DMS79 (cell line): ENCODE measurements around the gene ZNRF2.

ENCODE experiments used
- DNase-seq: peaks from one replicate; lab custom pipeline; 2025; lab: John Stamatoyannopoulos, UW

Gene ZNRF2

DNA sequence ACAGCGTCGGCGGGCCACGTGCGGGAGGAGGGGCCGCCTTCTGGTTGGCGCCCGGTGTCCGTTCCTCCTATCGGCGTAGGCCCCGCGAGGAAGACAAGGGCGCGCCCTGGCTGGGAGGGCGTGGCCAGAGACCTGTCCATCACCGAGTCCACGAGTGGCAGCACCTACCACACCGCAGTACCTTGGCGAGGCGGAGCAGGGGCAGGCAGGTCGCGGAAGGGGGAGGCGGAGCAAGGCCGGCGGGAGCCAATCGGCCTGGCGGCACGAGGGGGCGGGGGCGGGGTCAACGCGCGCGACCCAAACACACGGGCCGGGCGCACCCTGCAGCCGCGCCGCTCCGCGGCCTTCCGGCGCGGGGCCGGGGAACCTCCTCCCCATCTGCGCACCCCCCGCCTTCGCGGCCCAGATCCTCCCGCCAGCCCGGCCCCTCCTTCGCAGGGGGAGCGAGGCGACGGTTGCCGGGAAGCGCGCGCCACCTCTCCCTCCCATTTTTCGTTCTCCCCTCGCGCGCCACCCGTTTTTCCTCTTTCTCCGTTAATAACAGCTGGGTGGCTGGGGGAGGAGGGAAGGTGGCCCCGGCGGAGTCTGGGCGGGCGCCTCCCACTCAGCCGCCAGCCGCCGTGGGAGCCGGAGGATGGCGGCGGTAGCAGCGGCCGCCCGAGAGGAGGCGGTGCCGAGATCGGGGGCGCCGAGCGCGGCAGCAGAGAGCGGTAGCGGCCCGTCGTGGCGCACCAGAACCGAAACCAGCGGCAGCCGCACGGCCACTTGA is at the start of gene ZNRF2:
Gene ZNRF2, plus strand, starts transcription at position 300 of the 769 bp plus-strand sequence. CDS start 761 bp downstream, outside the sequence.
- DNase-seq: peak; percentile 98

DNA sequence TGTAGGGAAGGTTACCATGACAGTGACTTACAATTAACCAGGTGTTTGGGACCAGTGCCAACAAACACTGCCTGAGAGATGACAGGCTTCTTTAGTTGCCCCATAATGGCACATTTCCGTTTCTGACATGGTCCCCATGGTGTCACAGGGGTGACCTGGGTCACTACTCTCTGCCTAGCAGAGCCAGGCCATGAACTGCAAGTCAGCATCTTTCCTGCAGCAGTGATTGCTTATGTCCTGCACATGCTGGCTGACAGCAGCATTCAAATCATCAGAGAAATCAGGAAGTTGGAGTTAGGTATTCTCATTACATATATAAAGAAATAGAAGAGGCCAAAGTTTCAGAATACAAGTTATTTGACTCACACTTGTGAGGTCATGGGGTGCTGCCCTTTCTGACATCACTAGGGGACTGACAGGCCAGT is 47.1 kb upstream of the ZNRF2 start:
- DNase-seq: no peak

DNA sequence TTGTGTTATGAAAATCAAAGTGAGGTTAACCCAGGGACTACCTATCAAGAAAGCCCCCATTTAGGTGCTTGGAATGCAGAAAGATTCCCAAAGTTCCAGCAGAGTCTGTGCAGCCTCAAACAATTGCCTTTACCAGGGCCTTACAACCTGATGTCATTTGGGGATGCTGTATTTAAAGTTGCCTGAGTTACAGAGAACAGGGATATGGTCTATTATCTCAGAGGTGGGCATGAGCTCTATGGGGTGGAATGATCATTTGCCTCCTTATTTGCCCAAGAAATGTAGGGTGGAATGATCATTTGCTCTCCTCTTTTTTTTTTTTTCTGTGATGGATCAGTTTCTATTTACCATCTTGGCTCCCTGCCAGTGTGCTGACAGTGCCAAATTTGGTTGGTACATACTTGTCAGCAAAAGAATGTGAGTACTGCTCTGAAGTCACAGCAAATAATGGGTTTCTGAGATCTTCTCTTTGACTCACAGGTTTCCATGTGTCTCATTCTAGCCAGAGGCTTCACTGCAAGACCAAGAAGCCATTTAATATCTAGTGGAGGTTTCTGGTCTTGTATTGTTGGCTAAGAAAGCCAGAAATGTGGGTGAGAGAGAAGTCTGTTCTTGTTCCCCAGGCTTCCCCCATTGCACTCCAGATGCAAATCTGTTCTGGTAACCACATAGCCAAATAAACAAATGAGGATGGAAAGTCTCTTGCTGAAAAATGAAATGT is 45.5 kb upstream of the ZNRF2 start:
- DNase-seq: peak; percentile 48

DNA sequence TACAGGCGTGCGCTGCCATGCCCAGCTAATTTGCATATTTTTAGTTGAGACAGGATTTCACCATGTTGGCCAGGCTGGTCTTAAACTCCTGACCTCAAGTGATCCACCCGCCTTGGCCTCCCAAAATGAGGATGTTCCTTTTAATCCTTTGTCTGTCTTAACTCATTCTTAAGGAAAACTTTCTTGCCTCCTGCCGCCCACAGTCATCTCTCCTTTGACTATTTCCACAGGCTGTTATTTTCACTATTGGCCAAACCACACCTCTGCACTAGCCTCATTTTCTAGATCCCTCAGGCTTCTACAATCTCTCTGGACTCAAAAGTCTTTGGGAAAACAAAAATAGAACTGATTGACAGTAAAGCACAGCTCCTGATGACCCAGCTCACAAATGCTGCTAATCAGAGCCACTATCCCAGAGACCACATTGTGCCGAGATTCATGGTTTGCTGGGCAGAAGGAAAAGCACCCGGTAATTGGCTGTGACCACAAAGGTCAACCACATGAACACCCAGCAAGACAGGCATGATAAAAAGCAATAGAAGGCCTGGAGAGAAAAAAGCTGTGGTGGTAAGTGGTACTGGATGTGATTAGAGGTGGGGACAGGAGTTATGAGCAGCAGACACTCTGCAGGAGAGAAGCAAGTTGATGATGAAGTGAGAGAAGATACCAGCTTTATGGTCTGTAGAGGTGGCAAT is 44.1 kb upstream of the ZNRF2 start:
- no peak for DNase-seq

DNA sequence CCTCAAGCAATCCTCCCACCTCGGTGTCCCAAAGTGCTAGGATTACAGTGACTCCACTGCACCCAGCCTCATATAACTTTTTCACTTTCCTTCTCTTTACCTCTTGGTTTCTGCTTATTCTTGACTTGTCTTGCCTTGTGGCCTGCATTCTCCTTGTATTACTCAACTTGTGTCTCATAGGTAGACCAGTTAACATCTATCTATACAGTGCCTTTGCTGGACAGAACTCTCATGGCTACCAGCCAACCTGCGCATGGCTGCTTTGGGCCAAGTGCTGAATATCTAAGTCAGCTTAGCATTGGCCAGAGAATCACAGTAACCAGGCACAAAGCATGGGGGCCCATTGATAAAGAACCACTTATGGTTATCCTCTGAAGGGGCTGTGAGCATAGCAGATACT is 42.6 kb upstream of the ZNRF2 start:
- no peak for DNase-seq

DNA sequence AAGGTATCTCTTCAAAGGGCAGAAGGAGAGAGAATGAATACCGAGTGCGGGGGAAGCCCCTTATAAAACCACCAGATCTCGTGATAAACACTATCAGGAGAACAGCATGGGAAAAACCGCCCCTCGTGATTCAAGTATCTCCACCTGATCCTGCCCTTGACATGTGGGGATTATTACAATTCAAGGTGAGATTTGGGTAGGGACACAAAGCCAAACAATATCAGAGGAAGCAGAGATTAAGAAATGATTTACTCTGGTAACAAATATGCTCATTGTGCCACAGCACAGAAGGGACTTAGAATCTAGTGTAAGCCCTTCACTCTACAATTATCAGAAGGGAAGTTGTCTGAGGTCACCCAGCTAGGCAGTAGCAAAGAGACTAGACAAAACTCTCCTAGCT is 40.1 kb upstream of the ZNRF2 start:
- DNase-seq: no peak

DNA sequence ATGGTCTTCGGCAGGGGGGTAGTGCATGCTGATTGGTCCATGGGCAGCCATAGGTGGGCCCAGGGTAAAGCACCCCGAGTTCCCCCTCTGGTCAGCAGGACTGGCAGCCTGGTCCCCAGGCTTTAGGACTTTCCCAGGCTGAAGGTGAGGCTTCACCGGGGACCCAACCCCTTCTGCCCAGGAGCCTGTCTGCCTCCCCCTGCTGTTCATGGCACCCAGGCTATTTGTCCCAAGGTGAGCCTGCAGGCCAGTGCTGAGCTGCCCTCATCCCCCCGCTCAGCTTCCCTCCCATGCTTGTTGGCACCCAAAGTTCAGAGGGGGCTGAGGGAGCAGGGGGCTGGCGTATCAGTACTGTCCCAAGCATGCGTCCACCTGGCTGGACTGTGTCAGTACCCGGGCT is 38.5 kb upstream of the ZNRF2 start:
- DNase-seq: no peak

DNA sequence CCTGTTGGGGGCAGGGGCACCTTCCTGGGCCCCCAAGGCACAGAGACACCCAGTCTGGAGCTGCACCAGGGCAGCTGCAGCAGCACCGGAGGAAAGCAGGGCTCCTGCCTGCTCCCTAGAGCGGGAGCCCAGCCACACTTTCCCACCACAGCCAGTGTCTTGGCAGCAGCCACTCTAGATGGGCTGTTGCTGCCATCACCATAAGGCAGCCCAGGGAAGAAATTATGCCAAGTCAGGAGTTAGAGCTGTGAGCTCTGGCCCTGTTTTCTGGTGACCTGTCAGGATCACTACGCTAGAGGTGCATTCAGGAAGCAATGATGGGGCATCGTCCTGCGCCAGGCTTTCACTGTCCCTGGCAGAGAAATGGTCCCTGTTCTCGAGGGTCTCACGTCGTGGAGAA is 38.0 kb upstream of the ZNRF2 start:
- no peak for DNase-seq

DNA sequence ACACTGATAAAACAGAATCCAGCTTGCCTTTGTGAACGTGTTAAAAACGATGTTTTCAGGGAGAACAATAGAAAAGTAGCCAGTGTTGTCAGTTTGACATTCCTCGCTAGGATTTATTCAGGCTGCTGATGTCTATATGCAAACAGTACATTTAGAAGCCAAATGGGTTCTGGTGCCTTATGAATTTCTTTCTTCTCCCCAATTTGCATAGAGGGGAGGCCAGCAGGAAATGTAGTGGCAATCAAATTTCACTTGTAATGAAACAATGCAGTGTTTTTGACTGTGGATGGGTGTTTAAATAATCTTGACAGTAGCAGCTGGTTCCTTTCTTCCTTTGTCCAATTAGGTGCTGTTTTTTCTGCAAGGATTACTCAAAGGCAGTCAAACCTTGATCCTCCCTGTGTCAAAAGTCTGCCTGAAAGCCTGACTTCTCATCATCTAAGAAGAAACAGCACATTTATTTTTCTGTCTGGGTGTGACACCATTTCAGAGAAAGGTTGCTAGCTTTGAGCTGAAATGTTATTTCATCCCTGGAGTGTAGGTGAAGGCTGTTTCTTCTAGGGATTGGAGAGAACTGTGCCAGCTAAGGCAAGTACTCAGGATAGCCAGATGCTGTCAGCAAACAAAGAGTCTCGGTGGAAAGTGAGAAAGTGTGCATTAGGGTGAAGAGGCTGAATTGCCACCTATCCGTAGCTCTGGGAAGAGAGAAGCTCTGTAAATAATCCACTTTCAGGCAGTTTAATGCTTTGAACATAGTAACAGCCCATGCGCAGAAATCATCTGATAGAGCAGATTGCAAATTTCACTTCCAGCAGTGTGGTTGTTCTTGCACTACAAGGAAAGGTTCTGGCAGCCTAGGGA is 36.6 kb upstream of the ZNRF2 start:
- peak; percentile 27 for DNase-seq

DNA sequence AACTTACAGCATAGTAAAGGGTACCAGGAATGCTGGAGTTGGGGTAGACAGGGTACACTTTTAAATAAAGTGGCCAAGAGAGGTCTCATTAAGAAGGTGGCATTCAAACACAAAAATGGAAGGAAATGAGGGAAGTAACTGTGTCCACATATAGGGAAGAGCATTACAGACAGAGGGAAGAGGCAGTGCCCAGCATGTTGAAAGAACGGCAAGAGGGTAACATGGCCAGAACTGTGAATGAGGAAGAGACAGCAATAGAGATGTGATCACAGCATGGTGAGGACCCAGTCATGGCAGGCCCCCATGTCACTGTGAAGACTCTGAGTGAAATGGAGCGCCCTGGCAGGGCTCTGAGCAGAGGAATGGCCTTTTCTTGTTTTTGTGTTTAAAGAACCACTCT is 35.1 kb upstream of the ZNRF2 start:
- no peak for DNase-seq

DNA sequence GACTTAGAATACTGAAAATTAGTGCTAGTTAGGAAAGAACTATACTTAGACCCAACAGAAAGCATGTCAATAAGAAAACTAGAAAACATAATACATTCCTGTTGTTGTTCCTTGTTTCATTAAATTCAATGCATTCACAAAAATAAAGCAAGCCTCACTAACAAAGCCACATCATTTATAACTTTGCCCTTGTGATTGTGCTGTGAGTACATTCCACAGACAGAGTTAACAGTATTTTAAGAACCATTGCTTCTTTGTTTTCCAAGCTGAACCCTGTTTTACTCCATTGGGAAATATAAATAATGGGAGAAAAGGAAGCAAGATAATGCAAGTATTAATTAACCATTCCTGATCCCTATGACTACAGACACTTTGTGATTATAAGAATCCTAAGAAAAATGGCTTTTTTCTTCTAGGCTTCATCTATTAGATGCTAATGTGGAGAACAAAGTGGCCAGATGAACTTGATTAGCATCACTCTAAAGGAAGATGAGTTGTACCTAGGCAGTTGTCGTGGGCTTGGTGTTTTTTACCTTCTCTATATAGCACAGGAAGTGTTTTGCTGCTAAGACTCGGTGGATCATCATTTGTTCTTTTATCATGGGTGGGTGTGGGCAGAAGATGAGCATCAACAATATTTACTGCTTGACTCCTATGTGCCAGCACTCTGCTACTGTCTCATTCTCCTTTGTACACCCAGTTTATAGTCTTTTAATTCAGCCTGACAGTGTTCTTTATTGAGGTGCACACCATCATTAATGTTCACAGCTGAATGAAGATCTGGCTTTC is 34.2 kb upstream of the ZNRF2 start:
- no peak for DNase-seq

DNA sequence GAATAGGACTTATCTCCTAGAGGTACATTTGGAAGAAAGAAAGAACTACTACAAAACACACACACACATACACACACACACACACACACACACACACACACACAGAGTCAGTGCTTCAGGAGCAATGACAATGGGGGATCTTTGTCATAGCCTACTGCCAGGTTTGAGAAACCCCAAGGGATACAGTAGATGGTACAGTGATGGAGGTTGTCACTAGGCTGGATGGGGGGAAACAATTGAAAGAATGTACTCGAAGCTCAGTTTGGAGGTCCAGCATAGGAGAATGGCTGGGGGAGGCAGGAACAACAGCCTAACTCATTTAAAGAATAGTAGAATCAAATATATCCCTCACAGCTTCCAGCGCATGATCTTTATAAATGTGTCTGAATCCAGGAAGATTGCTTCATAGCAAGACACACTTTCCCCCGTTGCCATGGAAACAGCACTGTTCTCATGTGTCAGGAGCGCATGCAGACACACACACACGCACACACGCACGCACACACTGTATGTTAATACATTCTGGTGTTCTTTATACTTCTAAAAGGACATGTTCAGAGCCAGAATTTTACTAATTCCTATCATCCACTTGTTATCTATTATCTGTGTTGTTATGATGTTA is 32.6 kb upstream of the ZNRF2 start:
- no peak for DNase-seq

DNA sequence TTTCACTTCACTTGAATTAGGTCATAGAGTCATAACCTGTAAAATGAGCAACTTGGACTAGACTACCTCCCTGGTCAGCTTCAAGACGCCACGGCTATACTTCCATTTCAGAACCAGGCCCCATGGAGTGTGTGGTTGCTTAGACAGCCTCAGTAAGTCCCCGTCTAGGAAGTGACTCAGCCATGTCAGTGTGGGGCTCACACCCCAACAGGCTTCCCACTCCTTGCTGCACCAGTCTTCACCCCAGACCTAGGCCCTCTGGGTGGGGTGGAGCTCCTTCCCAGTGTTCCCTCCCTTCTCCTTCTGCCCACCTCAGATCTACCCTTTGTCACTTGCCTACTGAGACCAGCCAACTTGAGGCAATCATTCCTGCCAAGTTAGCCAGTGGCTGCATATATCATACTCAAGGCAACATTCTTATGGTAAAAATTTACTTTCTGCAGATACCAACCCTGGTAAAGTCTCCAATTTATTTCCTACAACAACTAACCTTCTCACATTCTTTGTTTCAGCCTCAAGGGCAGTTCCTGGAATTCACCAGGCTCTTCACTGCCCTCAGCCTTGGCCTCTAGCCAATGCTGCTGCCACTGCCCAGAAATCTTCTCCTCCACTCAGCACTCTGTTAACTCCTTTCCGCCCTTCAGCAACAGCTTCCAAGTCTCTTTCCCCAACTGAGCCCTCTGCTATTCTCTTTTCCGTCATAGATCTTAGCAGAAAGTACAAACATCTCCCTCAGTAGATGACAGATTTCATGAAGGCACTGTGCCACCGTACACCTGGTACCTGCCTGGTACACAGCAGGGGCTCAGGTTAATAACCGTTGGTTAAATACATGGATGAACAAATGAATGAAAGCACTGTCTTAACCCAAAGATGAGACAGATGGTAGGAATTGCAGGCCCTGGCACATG is 31.3 kb upstream of the ZNRF2 start:
- peak; percentile 73 for DNase-seq

DNA sequence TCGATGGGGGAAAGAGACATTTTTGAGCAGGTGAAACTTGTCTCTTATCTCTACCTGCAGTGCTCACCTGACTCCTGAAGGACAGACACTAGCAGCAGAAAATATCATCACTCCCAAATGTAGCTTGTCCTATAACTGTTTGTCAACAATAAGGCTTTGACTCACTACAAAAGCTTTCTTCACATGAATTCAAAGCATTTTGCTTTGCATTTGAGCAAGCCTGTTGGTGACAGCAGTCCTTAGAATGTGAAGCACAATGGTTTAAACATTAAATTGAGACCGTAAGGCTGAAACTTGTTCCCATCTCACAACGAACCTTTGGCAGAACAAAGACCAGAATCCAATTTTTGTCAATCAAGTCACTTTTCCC is 30.6 kb upstream of the ZNRF2 start:
- no peak for DNase-seq

DNA sequence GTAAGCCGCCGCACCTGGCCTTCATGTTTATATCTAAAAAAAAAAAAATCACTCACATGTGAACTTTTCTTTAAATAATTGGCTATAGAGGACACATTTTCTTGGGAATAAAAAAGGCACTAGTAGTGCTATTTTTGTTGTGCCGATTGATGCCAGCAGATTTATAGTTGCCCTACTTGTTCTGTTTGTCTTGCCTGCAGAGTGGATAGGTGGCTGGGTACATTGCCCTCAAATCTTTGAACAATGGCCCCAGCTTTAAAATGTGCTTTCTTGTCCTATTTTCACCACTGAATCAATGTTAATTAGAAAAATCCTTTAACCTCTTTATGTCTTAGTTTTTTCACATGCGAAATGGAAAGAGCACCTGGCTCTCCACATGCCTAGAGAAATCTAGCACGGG is 30.1 kb upstream of the ZNRF2 start:
- no peak for DNase-seq

DNA sequence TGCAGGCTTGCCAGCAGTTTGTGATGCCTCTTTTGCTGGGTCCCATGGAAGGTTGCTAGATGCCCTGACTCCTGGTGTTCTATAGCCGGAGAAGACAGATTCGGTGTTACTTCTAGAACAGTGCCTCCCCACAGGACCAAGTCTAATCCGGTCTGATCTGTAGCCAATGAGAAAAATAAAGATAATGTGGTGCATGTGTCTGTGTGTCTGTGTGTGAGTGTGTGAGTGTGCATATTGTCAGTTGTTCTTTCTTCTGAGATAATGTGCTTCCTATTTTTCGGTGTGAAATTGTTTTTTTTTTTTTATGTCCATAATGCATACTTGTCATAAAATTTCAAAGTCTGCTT is 29.7 kb upstream of the ZNRF2 start:
- DNase-seq: no peak

DNA sequence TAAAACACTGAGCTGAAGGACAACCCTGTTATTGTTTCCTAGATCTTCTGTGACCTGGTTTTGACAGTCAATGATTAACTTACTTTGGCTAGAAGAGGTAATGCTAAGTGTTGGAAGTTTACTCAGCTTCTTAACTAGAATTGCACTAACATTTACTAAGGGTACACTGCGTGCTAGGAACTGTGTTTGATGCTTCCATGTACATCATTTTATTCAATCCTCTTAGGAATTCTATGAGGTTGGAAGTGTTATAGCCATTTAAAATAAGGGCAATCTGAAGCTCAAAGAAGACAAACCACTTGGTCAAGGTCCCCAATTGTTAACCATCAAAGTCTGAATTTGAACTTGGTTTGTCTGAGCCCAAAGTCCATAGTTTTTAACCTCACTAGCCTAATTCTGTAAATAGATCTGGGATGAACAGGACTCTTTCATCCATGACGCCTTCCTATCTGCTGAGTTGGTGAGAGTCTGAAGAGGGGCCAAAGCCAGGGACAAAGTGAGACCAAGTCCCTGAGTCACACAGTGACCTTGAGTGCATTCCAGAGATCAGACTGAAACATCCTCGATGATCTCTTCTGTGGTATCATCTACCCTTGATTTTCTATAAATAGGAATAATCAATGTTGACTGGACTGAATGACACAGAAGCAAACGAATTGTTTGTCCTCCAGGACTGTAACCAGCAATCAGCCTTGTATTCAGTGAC is 29.2 kb upstream of the ZNRF2 start:
- DNase-seq: no peak

DNA sequence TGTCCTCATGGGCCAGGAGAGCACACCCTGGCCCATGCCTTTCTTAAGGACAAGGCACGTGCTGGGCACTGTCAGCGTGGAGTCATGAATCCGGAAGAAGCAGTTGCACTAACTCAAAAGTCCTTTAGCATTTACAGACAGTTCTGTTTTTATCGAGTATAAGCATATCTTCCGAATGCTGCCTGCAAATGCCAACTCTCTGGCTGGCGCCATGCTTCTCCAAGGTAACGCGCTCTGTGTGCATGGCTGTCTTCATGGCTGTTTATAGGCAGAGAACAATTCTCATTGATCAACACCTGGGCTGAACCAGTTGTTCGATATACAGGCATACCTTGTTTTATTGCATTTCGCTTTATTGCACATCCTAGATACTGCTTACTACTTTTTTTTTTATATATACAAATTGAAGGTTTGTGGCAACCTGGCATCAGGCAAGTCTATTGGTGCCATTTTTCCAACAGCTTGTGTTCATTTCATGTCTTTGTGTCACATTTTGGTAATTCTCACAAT is 28.0 kb upstream of the ZNRF2 start:
- DNase-seq: no peak

DNA sequence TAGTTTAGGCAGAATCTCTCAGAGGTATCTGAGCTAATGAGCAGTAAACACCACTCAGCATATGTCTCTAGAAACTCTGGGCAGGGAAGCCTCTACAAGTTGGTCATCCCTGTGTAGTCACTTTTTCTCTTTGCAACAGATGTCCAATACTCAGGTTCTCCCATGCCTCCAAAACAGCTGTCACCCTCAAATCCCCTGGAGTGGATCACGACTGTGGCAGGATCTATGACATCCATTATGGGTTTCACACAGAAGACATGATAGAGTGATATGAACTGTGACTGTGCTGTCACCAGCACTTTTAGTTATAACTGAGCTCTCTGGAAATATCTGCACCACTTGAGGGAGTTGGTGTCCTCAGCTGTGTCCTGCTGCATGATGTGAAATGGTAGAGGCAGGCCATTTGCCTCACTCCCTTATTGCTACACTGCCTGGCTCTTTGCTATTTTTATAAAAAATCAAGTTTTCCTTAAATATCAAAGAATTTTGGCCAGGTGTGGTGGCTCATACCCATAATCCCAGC is 24.1 kb upstream of the ZNRF2 start:
- DNase-seq: no peak
